Melanocyte of skin (primary cell): Measurements from ENCODE around the gene VKORC1. TPM values are rescaled to one million over a fixed set of nuclear protein-coding genes. Genes with fewer than 3 reads are reported as not detected.

Source experiments
- total RNA-seq, 2 donors: library from RNA; depleted of rRNA; stranded (reverse); fragments of >200 nt; gene quantifications; 2 replicates each; pipeline ENCODE4 v1.2.3, GENCODE V29; 2012

VKORC1 gene
- 10 to 100 TPM; 78.9 to 87.1 TPM for total RNA-seq

GRCh38 chr16:31094424-31095120, at the start of gene VKORC1:
Gene VKORC1 (minus strand): TSS chr16:31094797. CDS start chr16:31094729, 68 bp downstream.

DNA sequence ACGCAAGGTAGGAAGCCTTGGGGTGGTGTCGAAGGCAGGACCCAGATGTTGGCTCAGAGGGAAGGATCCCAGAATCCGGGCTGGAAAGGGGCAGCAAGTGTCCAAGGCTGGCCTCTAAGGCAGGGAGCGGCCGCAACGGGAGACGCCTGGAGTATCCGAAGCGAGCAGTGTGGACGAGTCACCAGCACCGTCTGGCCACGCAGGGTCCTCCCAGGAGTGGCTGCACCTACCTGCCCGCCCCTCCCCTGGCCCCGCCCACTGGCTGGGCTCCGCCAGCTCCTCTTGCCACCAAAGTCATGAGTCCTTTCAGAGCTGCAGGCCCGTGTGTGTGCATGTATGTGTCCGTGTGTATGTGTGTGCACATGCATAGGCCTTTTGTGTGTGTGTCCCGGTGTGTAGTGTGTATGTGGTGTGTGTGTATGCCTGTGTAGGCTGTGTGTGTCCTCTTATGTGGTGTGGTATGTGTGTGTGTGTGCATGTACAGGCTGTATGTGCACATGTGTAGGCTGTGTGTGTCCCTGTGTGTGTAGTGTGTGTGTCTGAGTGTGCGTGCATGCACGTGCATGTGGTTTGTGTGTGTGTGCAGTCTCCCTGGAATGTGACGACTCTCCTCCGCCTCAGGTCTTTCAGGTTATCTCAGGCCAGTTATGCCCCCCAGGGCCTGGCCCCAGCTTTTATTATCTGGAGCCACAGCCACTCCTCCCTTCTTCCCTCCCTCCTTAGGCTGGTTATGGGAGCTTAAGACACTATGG, 41.1 kb upstream of the VKORC1 start, which contains the start of gene PRSS8:
Gene PRSS8, minus strand, starts transcription at position 193 of the 752 bp plus-strand sequence. CDS start 229 bp downstream, outside the sequence.

GRCh38 chr16:31117384-31118222, 23.0 kb upstream of the VKORC1 start, which contains the start of gene KAT8:
Gene KAT8 (plus strand): TSS chr16:31117664. CDS start chr16:31117682, 18 bp downstream.

GRCh38 chr16:31108035-31108793, 13.6 kb upstream of the VKORC1 start, which contains the start of gene BCKDK:
Gene BCKDK (plus strand): TSS chr16:31108386. CDS start chr16:31109224, 838 bp downstream.

GRCh38 chr16:31088459-31089183, 6.0 kb downstream of the VKORC1 start, which contains the start of gene PRSS53:
Gene PRSS53 (minus strand): TSS chr16:31088943. CDS start chr16:31088809, 134 bp downstream.

DNA sequence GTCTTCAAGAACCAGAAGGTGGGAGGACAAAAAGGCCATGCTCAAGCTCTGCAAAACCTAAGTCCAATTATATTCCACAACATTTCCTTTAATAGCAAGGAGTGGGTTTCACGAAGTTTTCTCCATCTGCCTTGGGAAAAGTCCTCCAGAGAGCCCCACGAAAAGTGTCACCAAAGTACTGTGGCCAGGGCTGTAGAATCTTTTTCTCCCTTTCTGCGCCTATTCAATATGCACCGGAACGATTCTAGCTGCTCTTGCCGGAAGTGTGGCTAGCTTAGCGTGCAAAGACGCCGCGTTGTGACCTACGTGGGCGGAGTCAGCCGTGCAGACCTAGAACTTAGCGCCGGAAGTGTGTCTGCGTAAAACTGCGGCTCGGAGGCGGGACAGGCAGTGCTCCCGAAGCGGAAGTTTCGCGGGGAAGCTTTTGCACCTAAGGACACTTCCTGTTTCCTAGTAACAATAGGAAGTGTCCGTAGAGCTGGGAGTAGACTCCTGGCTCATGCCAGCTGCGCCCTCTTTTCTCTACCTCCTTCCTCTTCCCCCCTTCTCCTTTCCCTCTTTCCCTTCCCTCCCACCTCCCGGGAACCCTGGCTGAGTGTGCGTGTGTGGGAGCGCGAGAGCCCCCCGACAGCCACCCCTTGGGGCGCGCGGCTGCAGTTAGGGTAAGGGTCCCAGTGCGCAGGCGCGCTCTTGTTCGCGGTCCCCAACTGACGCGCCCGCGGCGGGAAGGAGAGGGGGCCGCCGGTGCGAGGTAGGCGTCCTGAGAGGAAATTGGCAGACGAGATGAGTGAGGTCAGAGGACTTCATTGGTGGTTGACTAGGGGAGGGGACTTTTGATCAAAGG, 20.4 kb downstream of the VKORC1 start, which contains the start of the genes ZNF646 and ZNF668:
Gene ZNF646, plus strand, starts transcription at position 453 of the 844 bp plus-strand sequence. CDS start 1,903 bp downstream, outside the sequence.
Gene ZNF668, minus strand, starts transcription at position 271 of the 844 bp plus-strand sequence. CDS start 9,781 bp downstream, outside the sequence.

Other genes with a start within 250 kb of the VKORC1 start
- gene BCL7C, start 200.7 kb downstream of the VKORC1 start, total RNA-seq: 10 to 100 TPM; 12.7 to 25.3 TPM
- gene CTF1, start 198.2 kb downstream of the VKORC1 start, total RNA-seq: under 1 TPM; 0.34 to 0.67 TPM
- gene FBXL19, start 171.2 kb downstream of the VKORC1 start, total RNA-seq: 10 to 100 TPM; 13.4 to 15.0 TPM
- 10 to 100 TPM; 29.3 to 35.4 TPM for gene ORAI3, start 145.7 kb downstream of the VKORC1 start, total RNA-seq
- 1 to 10 TPM; 3.8 to 9.7 TPM for gene SETD1A, start 137.0 kb downstream of the VKORC1 start, total RNA-seq
- 10 to 100 TPM; 13.0 to 20.3 TPM for gene HSD3B7, start 109.6 kb downstream of the VKORC1 start, total RNA-seq
- gene STX1B, start 84.2 kb downstream of the VKORC1 start, total RNA-seq: 1 to 10 TPM in 1 of 2 donors, under 1 TPM in 1; 0.67 to 3.1 TPM
- gene STX4, start 61.2 kb downstream of the VKORC1 start, total RNA-seq: 10 to 100 TPM; 13.0 to 17.2 TPM
- 10 to 100 TPM in 1 of 2 donors, 1 to 10 TPM in 1; 8.6 to 14.0 TPM for gene ZNF668, start 20.6 kb downstream of the VKORC1 start, total RNA-seq
- gene ZNF646, start 20.4 kb downstream of the VKORC1 start, total RNA-seq: 10 to 100 TPM; 14.1 to 17.6 TPM
- 1 to 10 TPM in 1 of 2 donors, under 1 TPM in 1; 0.67 to 1.0 TPM for gene PRSS53, start 5.9 kb downstream of the VKORC1 start, total RNA-seq
- gene BCKDK, start 13.6 kb upstream of the VKORC1 start, total RNA-seq: 10 to 100 TPM; 42.6 to 43.7 TPM
- gene KAT8, start 22.9 kb upstream of the VKORC1 start, total RNA-seq: 10 to 100 TPM; 25.8 to 31.6 TPM
- under 1 TPM in 1 of 2 donors, not detected in 1; under 0.01 TPM for gene PRSS8, start 40.9 kb upstream of the VKORC1 start, total RNA-seq
- gene PRSS36, start 55.3 kb upstream of the VKORC1 start, total RNA-seq: under 1 TPM; 0.33 to 0.69 TPM
- 10 to 100 TPM; 45.4 to 51.0 TPM for gene FUS, start 85.3 kb upstream of the VKORC1 start, total RNA-seq
- 100 to 1,000 TPM; 195 to 298 TPM for gene PYCARD, start 108.0 kb upstream of the VKORC1 start, total RNA-seq
- under 1 TPM; under 0.01 TPM for gene TRIM72, start 119.3 kb upstream of the VKORC1 start, total RNA-seq
- gene PYDC1, start 122.3 kb upstream of the VKORC1 start, total RNA-seq: not detected
- 1 to 10 TPM in 1 of 2 donors, under 1 TPM in 1; under 0.01 to 1.0 TPM for gene ITGAM, start 165.2 kb upstream of the VKORC1 start, total RNA-seq